Effector memory CD8-positive, alpha-beta T cell (primary cell): ENCODE results near the gene PCP4L1.
"Not testable (repeated sequence)": the region's sequence is repeated elsewhere in the genome, so short reads cannot be mapped to it uniquely, and the experiment has no call there.

Experiments used
- ATAC-seq: fragments of 150-1000 bp; cut with Tn5 transposase; replicated peaks from 2 replicates; pipeline ENCODE4 v1.10.0; 2021; ENCODE audit warnings: mild to moderate bottlenecking, moderate library complexity
- DNase-seq, 3 experiments: peaks; one replicate each; pipeline ENCODE4 v3.0.0; 2021
- H3K27ac Mint-ChIP-seq, 2 donors: one replicate each; pipeline ENCODE4 v1.8.0; 2022; ENCODE audit warnings: mild to moderate bottlenecking in 2 of 2, mixed read lengths in 2 of 2, moderate library complexity in 2 of 2
- H3K27me3 Mint-ChIP-seq, 2 donors: one replicate each; pipeline ENCODE4 v1.8.0; 2022; ENCODE audit warnings: mixed read lengths in 2 of 2
- H3K36me3 Mint-ChIP-seq: one replicate; pipeline ENCODE4 v1.8.0; 2022; ENCODE audit warnings: mild to moderate bottlenecking, moderate library complexity, mixed read lengths; ENCODE audit not compliant: insufficient read depth
- H3K4me1 Mint-ChIP-seq, 2 donors: one replicate each; pipeline ENCODE4 v1.8.0; 2022; ENCODE audit warnings: low read depth in 2 of 2, mixed read lengths in 2 of 2
- H3K4me3 Mint-ChIP-seq, 2 donors: one replicate each; pipeline ENCODE4 v1.8.0; 2022; ENCODE audit warnings: mild to moderate bottlenecking in 2 of 2, mixed read lengths in 2 of 2, moderate library complexity in 2 of 2
- H3K9me3 Mint-ChIP-seq, 2 donors: one replicate each; pipeline ENCODE4 v1.8.0; 2022; ENCODE audit warnings: mixed read lengths in 2 of 2

PCP4L1 gene

GRCh38 chr1:161238039-161238473 is 20.5 kb upstream of the PCP4L1 start, which contains the start of gene NR1I3:
Gene NR1I3 (minus strand): TSS chr1:161238203. CDS start chr1:161236565, 1,638 bp downstream.
- H3K9me3 Mint-ChIP-seq, result no peaks in the 10 kb centered on the region
- H3K4me1 Mint-ChIP-seq, result no peaks in the 10 kb centered on the region
- peaks cover 21 to 27% of the 10 kb centered on the region in 2 donors for H3K27me3 Mint-ChIP-seq
- no peak for DNase-seq
- H3K36me3 Mint-ChIP-seq, result peaks cover 4% of the 10 kb centered on the region
- no peak within 1 kb of the TSS for H3K27ac Mint-ChIP-seq
- no peak within 1 kb of the TSS for H3K4me3 Mint-ChIP-seq
- ATAC-seq, result no peak

- peaks cover 21 to 27% of the 10 kb centered on the region in 2 donors for H3K27me3 Mint-ChIP-seq
- no peaks in the 10 kb centered on the region for H3K9me3 Mint-ChIP-seq
- H3K4me3 Mint-ChIP-seq, result no peak overlapping the region
- H3K36me3 Mint-ChIP-seq, result no peaks in the 10 kb centered on the region
- no peak for ATAC-seq
- no peaks in the 10 kb centered on the region for H3K4me1 Mint-ChIP-seq
- no peak overlapping the region for H3K27ac Mint-ChIP-seq
- DNase-seq, result no peak
Observed at GRCh38 chr1:161241682-161242081, 16.9 kb upstream of the PCP4L1 start.

GRCh38 chr1:161242313-161242712 is 16.2 kb upstream of the PCP4L1 start:
- ATAC-seq (no peak), DNase-seq (no peak)
- H3K9me3 Mint-ChIP-seq, result no peaks in the 10 kb centered on the region

GRCh38 chr1:161244888-161245287 is 13.7 kb upstream of the PCP4L1 start:
- Mint-ChIP-seq H3K4me1 (no peaks in the 10 kb centered on the region), H3K4me3 (no peak overlapping the region)
- no peak for ATAC-seq

More at GRCh38 chr1:161242313-161242712, 16.2 kb upstream of the PCP4L1 start:
- H3K27ac Mint-ChIP-seq, result no peak overlapping the region
- H3K4me1 Mint-ChIP-seq, result no peaks in the 10 kb centered on the region
- peaks cover 21 to 27% of the 10 kb centered on the region in 2 donors for H3K27me3 Mint-ChIP-seq
- H3K36me3 Mint-ChIP-seq, result no peaks in the 10 kb centered on the region
- no peak overlapping the region for H3K4me3 Mint-ChIP-seq

GRCh38 chr1:161250100-161250499 is 8.4 kb upstream of the PCP4L1 start:
- H3K27me3 Mint-ChIP-seq, result peaks cover 10 to 18% of the 10 kb centered on the region in 2 donors
- H3K36me3 Mint-ChIP-seq, DNase-seq, ATAC-seq, H3K27ac Mint-ChIP-seq, H3K4me3 Mint-ChIP-seq, H3K9me3 Mint-ChIP-seq, H3K4me1 Mint-ChIP-seq: not testable (repeated sequence)

More at GRCh38 chr1:161244888-161245287, 13.7 kb upstream of the PCP4L1 start:
- Mint-ChIP-seq H3K27me3 (peaks cover 12 to 13% of the 10 kb centered on the region in 2 donors), H3K9me3 (no peaks in the 10 kb centered on the region), H3K27ac (no peak overlapping the region), H3K36me3 (no peaks in the 10 kb centered on the region)
- no peak for DNase-seq

GRCh38 chr1:161250829-161251228 is 7.7 kb upstream of the PCP4L1 start:
- Mint-ChIP-seq H3K36me3 (peaks cover 2% of the 10 kb centered on the region), H3K27me3 (peaks cover 18 to 26% of the 10 kb centered on the region in 2 donors), H3K4me1 (no peaks in the 10 kb centered on the region), H3K27ac (no peak overlapping the region), H3K4me3 (no peak overlapping the region), H3K9me3 (no peaks in the 10 kb centered on the region)
- no peak for DNase-seq
- ATAC-seq, result no peak

GRCh38 chr1:161251579-161251978 is 7.0 kb upstream of the PCP4L1 start:
- DNase-seq (no peak), ATAC-seq (no peak)
- Mint-ChIP-seq H3K4me1 (no peaks in the 10 kb centered on the region), H3K36me3 (peaks cover 2% of the 10 kb centered on the region), H3K27me3 (peaks cover 23 to 30% of the 10 kb centered on the region in 2 donors), H3K27ac (no peak overlapping the region), H3K9me3 (peaks cover 0 to 1% of the 10 kb centered on the region in 2 donors), H3K4me3 (no peak overlapping the region)

GRCh38 chr1:161255302-161255701 is 3.2 kb upstream of the PCP4L1 start:
- not testable (repeated sequence) for DNase-seq, H3K4me3 Mint-ChIP-seq, ATAC-seq, H3K36me3 Mint-ChIP-seq, H3K27ac Mint-ChIP-seq, H3K4me1 Mint-ChIP-seq, H3K9me3 Mint-ChIP-seq
- H3K27me3 Mint-ChIP-seq, result peaks cover 56 to 67% of the 10 kb centered on the region in 2 donors

GRCh38 chr1:161255955-161256520 is 2.5 kb upstream of the PCP4L1 start:
- ATAC-seq, H3K4me1 Mint-ChIP-seq, H3K36me3 Mint-ChIP-seq, H3K27ac Mint-ChIP-seq, H3K4me3 Mint-ChIP-seq, DNase-seq, H3K9me3 Mint-ChIP-seq: not testable (repeated sequence)
- H3K27me3 Mint-ChIP-seq, result peaks cover 61 to 71% of the 10 kb centered on the region in 2 donors

- not testable (repeated sequence) for H3K4me1 Mint-ChIP-seq
Observed at GRCh38 chr1:161257109-161257508, 1.4 kb upstream of the PCP4L1 start.

GRCh38 chr1:161259345-161259702 is 779 bp downstream of the PCP4L1 start:
- H3K4me1 Mint-ChIP-seq, result peaks cover 5 to 7% of the 10 kb centered on the region in 2 donors
- peaks cover 4% of the 10 kb centered on the region for H3K36me3 Mint-ChIP-seq
- H3K9me3 Mint-ChIP-seq, result peaks cover 5 to 7% of the 10 kb centered on the region in 2 donors
- no peak for ATAC-seq
- no peak for DNase-seq
- no peak overlapping the region for H3K27ac Mint-ChIP-seq
- peaks cover 73 to 77% of the 10 kb centered on the region in 2 donors for H3K27me3 Mint-ChIP-seq
- peak overlapping the region; percentile 68 to 76 for H3K4me3 Mint-ChIP-seq

More at GRCh38 chr1:161257109-161257508, 1.4 kb upstream of the PCP4L1 start:
- H3K9me3 Mint-ChIP-seq, H3K36me3 Mint-ChIP-seq, ATAC-seq, H3K4me3 Mint-ChIP-seq, H3K27ac Mint-ChIP-seq: not testable (repeated sequence)
- peaks cover 64 to 71% of the 10 kb centered on the region in 2 donors for H3K27me3 Mint-ChIP-seq
- DNase-seq, result peak in 1 of 3 experiments; percentile 5

- H3K27ac Mint-ChIP-seq, result no peak overlapping the region
- peaks cover 4% of the 10 kb centered on the region for H3K36me3 Mint-ChIP-seq
- H3K4me3 Mint-ChIP-seq, result peak overlapping the region in 1 of 2 donors; percentile 68
- H3K9me3 Mint-ChIP-seq, result peaks cover 5 to 7% of the 10 kb centered on the region in 2 donors
- peaks cover 77 to 81% of the 10 kb centered on the region in 2 donors for H3K27me3 Mint-ChIP-seq
- peaks cover 5 to 7% of the 10 kb centered on the region in 2 donors for H3K4me1 Mint-ChIP-seq
- no peak for DNase-seq
- ATAC-seq, result no peak
Observed at GRCh38 chr1:161259765-161260164, 1.2 kb downstream of the PCP4L1 start.

- no peak for DNase-seq
- peaks cover 4% of the 10 kb centered on the region for H3K36me3 Mint-ChIP-seq
- H3K27ac Mint-ChIP-seq, result no peak overlapping the region
- H3K4me3 Mint-ChIP-seq, result no peak overlapping the region
- ATAC-seq, result no peak
- peaks cover 5 to 7% of the 10 kb centered on the region in 2 donors for H3K4me1 Mint-ChIP-seq
- peaks cover 77 to 79% of the 10 kb centered on the region in 2 donors for H3K27me3 Mint-ChIP-seq
- H3K9me3 Mint-ChIP-seq, result peaks cover 5 to 7% of the 10 kb centered on the region in 2 donors
Observed at GRCh38 chr1:161260376-161261260, 2.1 kb downstream of the PCP4L1 start.
